ENCODE measurements around the gene SLTM. TPM values are rescaled to one million over a fixed set of nuclear protein-coding genes. Genes with fewer than 3 reads are reported as not detected.

Gene SLTM
- total RNA-seq, 2 experiments from 2014 or later = 183 to 189 TPM

DNA sequence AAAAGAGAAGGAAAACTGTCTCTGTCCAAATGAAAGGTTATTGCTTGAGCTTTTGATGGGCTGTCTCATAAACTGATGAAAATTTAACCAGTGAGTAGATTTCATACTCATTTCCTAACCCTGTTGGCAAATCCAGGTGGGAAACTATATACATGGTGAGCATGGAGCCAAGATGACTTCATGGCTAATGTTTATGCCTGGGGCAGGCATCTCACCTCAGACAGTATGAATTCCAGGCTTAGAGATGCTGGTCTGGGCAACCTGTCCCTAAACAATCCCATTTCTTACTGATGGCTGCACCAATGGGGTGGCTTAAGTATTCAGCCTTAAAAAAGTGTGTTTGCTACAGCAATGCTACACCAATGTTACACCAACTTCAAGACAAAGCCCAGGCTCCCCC lies 58.1 kb downstream of the SLTM start:
- Histone ChIP-seq H3K27me3 (ENCODE audit: control insufficient read depth in 1 of 2, insufficient read depth in 2 of 2, low read length in 2 of 2) (no peaks in the 10 kb centered on the region), H3K9me3 (ENCODE audit: control insufficient read depth in 1 of 2, insufficient read depth in 1 of 2, low read length in 2 of 2) (no peaks in the 10 kb centered on the region), H3K36me3 (ENCODE audit: insufficient read depth, low read length) (peaks cover 22% of the 10 kb centered on the region), H3K27ac (ENCODE audit: low read depth in 1 of 2, low read length in 2 of 2) (no peak overlapping the region), H3K4me1 (ENCODE audit: insufficient read depth, low read length) (no peaks in the 10 kb centered on the region), H3K4me3 (ENCODE audit: low read length) (no peak overlapping the region)
- ATAC-seq (ENCODE audit: poor library complexity) (no peak), DNase-seq (no peak)
- H3K4me1 Mint-ChIP-seq (ENCODE audit: low read depth) = no peaks in the 10 kb centered on the region
- H3K27ac Mint-ChIP-seq = no peak overlapping the region
- ChIA-PET CTCF (no interaction called here), POLR2A (no interaction called here)
- H3K36me3 Mint-ChIP-seq (ENCODE audit: low read depth) = peaks cover 40% of the 10 kb centered on the region
- intact Hi-C loops (cut with DNase I, micrococcal nuclease) = no loop called here
- H3K4me3 Mint-ChIP-seq = no peak overlapping the region
- TF ChIP-seq, protein P1, sequence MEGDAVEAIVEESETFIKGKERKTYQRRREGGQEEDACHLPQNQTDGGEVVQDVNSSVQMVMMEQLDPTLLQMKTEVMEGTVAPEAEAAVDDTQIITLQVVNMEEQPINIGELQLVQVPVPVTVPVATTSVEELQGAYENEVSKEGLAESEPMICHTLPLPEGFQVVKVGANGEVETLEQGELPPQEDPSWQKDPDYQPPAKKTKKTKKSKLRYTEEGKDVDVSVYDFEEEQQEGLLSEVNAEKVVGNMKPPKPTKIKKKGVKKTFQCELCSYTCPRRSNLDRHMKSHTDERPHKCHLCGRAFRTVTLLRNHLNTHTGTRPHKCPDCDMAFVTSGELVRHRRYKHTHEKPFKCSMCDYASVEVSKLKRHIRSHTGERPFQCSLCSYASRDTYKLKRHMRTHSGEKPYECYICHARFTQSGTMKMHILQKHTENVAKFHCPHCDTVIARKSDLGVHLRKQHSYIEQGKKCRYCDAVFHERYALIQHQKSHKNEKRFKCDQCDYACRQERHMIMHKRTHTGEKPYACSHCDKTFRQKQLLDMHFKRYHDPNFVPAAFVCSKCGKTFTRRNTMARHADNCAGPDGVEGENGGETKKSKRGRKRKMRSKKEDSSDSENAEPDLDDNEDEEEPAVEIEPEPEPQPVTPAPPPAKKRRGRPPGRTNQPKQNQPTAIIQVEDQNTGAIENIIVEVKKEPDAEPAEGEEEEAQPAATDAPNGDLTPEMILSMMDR (IDR thresholded peaks at IDR 0.05) = no peak
- H3K27me3 Mint-ChIP-seq = no peaks in the 10 kb centered on the region
- H3K9me3 Mint-ChIP-seq = no peaks in the 10 kb centered on the region

DNA sequence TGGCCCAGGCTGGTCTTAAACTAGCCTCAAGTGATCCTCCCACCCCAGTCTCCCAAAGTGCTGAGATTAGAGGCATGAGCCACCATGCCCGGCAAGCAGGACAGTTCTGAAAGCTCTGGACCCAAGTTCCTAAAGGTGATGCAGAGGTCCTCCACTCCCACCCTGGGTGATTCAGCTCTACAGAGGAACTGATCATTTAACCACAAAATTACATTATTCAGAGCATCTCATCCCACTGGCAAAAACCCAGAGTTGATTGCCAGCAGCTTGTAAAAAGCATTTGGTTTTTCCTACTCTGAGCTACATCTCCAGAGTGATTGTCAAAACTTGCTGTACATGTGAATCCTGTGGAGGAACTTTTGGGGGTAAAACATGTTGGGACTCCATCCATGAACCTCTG lies 60.2 kb downstream of the SLTM start:
- Histone ChIP-seq H3K36me3 (ENCODE audit: insufficient read depth, low read length) (peaks cover 1% of the 10 kb centered on the region), H3K4me1 (ENCODE audit: insufficient read depth, low read length) (no peaks in the 10 kb centered on the region), H3K27ac (ENCODE audit: low read depth in 1 of 2, low read length in 2 of 2) (no peak overlapping the region), H3K9me3 (ENCODE audit: control insufficient read depth in 1 of 2, insufficient read depth in 1 of 2, low read length in 2 of 2) (no peaks in the 10 kb centered on the region), H3K4me3 (ENCODE audit: low read length) (no peak overlapping the region), H3K27me3 (ENCODE audit: control insufficient read depth in 1 of 2, insufficient read depth in 2 of 2, low read length in 2 of 2) (no peaks in the 10 kb centered on the region)
- POLR2A ChIA-PET = no interaction called here
- TF ChIP-seq, protein P1 (IDR thresholded peaks at IDR 0.05) = no peak
- Mint-ChIP-seq H3K4me3 (no peak overlapping the region), H3K36me3 (ENCODE audit: low read depth) (peaks cover 19% of the 10 kb centered on the region), H3K27me3 (no peaks in the 10 kb centered on the region), H3K9me3 (no peaks in the 10 kb centered on the region), H3K4me1 (ENCODE audit: low read depth) (no peaks in the 10 kb centered on the region), H3K27ac (no peak overlapping the region)
- ATAC-seq (ENCODE audit: poor library complexity) (no peak), DNase-seq (no peak)
- intact Hi-C loops (cut with DNase I, micrococcal nuclease) = no loop called here
- CTCF ChIA-PET = interaction anchor here (1.1 kb wide), 1 partner anchor 54 kb away, joined by 3 read pairs; no protein-coding TSS in a partner anchor

DNA sequence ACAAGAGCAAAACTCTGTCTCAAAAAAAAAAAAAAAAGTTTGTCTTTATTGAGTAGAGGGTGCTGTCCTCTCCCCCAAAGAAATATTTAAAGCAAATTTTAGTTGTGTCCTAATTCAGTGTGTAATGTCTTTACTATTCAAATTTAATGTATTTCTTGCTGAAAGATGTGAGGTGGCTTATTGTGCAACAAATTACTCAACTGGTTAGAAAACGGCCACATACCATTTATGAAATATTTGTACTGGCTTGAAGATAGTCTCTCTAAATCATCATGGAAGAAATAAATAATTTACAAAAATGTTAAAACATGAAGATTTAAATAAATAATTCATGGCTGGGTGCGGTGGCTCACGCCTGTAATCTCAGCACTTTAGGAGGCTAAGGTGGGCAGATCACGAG lies 63.0 kb downstream of the SLTM start:
- no peaks in the 10 kb centered on the region for H3K4me1 Mint-ChIP-seq (ENCODE audit: low read depth)

More for the DNA sequence above, 63.0 kb downstream of the SLTM start:
- H3K27ac ChIP-seq (ENCODE audit: low read depth in 1 of 2, low read length in 2 of 2) = no peak overlapping the region
- no peaks in the 10 kb centered on the region for H3K27me3 ChIP-seq (ENCODE audit: control insufficient read depth in 1 of 2, insufficient read depth in 2 of 2, low read length in 2 of 2)
- ATAC-seq (ENCODE audit: poor library complexity) (no peak), DNase-seq (no peak)
- H3K9me3 Mint-ChIP-seq = no peaks in the 10 kb centered on the region
- intact Hi-C loops (cut with DNase I, micrococcal nuclease) = no loop called here
- no peaks in the 10 kb centered on the region for H3K36me3 Mint-ChIP-seq (ENCODE audit: low read depth)
- TF ChIP-seq, protein P1 (IDR thresholded peaks at IDR 0.05) = no peak
- H3K4me1 ChIP-seq (ENCODE audit: insufficient read depth, low read length) = no peaks in the 10 kb centered on the region
- CTCF ChIA-PET = no interaction called here
- POLR2A ChIA-PET = interaction anchor here (0.6 kb wide), 1 partner anchor 9 kb away, joined by 3 read pairs; no protein-coding TSS in a partner anchor
- H3K27me3 Mint-ChIP-seq = no peaks in the 10 kb centered on the region
- H3K4me3 ChIP-seq (ENCODE audit: low read length) = no peak overlapping the region
- no peak overlapping the region for H3K4me3 Mint-ChIP-seq
- no peak overlapping the region for H3K27ac Mint-ChIP-seq
- no peaks in the 10 kb centered on the region for H3K36me3 ChIP-seq (ENCODE audit: insufficient read depth, low read length)
- H3K9me3 ChIP-seq (ENCODE audit: control insufficient read depth in 1 of 2, insufficient read depth in 1 of 2, low read length in 2 of 2) = no peaks in the 10 kb centered on the region

Measured in CD4-positive, alpha-beta T cell (primary cell).